GM18907 (cell line): ENCODE data around the gene PGGT1B.

Source experiments
- ATAC-seq: cut with Tn5 transposase; IDR thresholded peaks from one replicate; pipeline ENCODE4 v1.9.1; 2021; ENCODE audit warnings: mild to moderate bottlenecking, moderate library complexity; ENCODE audit not compliant: unreplicated experiment

Gene PGGT1B

DNA sequence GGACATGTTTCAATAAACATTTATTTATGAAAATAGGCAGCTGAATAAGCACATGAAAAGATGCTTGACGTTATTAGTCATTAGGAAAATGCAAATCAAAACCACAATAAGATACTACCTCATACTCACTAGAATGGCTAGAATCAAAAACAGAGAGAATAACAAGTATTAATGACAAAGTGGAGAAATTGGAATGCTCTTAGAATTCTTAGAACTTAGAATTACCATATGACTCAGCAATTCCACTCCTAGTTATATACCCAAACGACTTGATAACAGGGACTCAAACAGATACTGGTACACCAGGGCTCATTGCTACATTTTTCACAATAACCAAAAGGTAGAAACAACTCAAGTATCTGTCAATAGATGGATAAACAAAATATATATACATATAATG is 77.9 kb downstream of the PGGT1B start:
- ATAC-seq, result no peak

DNA sequence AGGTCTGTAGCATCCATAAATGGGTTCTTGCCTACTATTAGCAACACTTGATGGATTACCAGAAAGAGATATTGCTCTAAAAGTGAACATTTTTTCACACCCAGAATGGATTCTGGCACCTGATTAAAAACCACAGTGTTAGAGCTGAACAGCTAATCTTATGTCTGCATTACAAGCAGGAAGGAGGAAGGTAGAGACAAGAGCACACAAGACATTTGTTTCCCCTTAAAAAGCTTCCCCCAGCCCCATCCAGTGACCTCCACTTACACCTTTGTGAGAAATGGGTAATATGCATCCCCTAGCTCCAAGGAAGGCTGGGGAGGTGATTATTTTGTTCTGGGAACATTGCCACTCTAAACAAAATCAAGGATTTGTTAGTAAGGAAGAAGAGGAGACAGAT is 80.9 kb downstream of the PGGT1B start:
- no peak for ATAC-seq

DNA sequence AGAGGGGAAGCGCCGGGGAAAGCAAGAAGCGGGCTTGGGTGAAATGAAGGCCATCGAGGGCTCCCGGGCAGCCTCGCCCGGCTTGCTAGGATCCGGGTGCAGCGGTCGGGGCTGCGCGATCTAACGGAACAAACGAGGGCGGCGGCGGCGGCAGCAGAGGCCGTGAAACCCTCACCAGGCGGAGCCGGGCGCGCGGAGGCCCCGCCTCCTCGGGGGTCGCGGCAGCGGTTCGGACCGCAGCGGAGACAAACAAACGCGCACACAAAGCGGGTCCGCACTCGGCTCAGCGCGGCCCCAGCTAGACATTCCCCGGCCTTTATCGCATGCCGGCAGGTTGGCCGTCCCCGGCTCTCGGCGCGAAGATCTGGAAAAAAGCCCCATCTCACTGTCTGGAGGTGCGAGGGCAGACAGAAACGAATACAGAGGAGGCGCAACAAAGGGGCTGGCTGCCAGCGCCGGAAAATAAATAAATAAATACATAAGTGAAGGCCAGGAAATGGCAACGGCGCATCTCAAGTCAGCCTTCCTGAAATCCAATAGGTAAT is 82.4 kb downstream of the PGGT1B start:
- peak; percentile 80 for ATAC-seq

DNA sequence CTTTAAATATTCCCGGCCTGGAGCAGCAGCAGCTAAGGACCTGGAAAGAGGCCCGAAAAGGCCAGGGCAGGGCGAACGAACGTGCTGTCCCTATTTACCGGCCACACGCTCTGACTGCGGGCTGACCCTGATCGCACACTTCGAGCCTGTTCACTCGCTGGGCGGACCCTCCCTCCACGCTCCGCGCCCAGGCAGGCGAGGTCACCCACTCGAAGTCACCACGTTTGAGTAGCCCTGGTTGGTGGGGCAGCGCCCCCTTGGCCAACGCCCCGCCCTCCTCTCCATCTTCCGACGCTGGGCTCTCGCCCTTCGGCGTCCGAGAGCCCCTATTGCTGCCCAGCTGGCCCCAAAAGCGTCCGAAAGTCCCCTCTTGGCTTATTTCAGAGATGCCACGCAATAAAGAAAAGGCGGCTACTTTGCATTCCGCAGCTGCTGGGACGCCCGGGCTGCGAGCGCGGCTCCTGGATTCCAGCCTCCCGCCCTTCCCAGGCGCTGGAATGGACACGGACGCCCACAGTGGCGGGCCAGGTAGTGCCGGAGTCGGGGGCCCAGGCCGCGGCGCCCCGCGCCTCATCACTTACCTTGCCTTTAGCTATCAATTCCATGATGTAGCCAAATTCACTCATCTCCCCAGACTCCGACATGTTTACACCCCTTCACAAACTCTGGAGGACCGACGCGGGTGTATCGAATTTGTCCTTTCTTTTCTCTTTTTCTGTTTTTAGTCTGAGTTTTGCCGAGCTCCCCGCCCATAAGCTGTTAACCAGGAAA is 83.1 kb downstream of the PGGT1B start:
- ATAC-seq, result peak; percentile 36

DNA sequence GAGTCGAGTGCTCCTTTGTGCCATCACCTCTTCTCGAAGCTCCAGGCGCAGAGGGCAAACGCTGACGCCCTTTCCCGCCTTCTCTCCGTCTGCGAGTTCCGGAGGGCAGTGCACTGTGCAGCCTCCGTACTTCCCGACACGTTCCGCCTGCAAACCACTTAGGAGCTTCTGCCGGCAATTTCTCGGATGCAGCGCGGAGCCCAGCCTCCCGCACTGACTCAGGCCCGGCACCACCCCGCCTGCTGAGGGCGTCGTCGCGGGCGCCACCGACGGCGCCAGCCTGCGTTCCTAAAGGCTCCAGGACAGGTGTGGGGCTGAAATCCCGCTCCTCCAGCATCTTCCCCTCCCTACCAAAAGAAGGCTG is 83.7 kb downstream of the PGGT1B start:
- no peak for ATAC-seq

DNA sequence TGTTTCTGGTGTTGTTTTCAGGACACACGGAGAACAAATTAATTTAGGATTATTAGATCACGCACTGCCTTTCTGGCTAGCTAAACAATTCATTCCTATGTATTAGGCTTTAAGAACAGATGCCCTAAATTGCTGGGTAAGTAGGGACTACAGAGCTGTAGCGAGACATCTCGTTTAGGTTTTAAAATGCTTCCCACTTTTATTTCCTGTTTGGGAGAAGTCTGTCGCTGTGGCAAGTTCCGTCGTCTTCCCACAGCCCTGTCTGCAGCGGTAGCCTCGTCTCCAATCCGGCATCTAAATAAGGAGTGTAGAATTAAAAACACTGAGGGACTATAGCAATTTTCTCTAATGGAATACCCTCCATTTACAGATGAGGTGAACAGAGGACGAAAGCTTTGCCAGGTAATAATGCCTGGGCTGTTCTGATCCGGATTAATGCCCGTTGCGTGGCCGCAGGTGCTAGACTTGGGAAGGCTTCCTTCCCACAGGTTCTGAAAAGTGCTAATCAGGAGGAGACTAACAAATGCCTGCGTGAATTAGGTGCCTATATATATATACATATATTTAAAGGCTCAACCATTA is 91.7 kb downstream of the PGGT1B start:
- no peak for ATAC-seq

DNA sequence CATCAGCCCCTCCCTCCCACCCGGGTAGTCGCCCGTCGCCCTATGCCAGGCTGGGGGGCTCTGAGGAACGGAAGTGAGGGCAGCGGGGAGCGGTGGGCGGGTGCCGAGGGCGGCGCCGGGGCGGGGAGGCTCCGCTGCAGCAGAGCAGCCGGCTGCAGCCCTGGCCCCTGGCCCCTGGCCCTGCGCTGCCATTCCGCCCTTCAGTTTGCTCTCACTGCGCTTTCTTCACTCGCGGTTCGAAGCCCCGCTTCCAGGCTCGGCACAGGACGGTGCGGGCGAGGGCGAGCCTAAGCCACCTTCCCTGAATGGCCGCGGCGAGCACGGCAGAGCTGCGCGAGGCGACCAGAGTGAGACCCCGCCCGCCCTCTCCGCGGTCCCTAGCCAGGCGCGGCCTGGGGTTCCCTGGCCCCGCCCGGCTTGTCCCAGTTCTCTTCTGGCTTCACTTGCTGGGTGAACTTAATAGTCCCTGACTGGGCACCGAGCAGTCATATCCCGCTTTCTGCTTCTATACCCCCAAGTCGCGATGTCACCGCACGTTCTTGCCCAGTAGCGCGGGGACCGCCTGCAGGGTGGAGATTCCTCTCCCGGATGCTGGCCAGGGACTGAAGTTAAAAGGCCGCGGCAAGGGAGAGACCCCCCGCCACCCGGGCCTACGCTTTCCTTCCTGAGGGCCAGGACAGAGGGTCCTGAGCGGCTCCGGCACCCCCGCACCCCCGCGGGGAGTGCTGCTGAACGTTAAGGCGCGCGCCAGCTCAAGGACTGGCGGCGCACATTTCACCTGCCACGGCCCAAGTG is 92.3 kb downstream of the PGGT1B start:
- ATAC-seq, result peak; percentile 60

DNA sequence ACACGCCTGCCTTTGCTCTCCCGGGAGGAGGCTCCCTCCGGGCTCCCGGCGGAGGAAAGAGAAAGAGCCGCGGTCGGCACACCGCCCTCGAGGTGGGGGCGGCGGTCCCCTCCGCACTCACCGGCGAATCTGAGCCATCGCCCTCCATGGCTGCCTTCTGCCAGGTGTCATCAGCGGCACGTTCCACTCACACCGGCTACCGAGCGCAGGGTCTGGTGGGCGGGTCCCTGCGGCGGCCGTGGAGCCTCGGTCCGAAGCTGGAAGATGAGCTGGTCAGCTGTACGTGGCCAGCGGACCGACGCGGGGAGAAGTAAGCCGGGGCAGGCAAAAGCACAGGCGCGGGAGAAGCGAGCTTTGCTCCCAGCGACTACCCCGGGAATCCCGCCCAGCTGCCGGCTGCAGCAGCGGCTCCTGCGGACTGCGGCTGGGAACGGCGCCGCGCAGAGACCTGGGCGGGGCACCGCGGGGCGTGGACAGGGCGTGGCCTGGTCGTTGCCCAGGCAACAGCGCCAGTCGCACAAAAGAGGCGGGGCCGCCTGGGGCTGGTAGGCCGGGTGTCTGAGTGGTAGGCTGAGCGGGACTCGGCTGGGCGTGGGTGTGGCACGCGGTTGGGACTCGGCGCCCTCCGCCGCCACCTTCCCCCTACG is 93.1 kb downstream of the PGGT1B start, which contains the start of gene TRIM36:
Gene TRIM36, minus strand, starts transcription at position 422 of the 647 bp plus-strand sequence. Its CDS starts 274 bp downstream, at position 148.
- ATAC-seq, result peak; percentile 99

DNA sequence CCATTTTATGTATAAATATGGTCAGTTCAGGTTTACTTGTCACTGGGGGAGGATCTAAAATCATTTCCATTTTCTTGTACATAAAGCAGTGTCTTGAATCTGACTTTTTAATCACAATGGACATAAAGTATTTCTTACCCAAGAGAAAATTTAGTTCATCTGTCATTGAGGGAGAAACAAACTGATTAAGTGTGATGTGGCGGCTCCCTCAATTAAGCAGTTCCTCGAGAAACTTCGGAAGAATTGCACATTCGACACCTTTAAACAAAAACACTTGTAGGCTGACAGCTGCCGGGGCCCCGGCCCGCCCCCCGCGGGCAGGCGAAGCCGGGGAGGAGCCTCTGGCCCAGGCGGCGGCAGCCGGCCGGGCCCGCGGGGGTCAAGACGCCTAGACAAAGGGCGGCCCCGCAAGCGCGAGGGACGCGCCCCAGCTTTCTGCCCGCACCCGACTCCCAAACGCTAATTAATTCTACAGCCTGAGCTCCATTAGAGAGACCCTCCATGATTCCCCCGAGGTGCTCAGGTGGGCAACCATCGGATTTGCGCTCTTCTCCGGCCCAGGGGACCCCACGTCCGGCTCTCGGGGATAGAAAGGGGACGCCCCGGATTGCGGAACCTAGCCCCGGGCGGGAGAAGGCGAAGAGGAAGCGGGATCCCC is 93.7 kb downstream of the PGGT1B start:
- peak; percentile 20 for ATAC-seq

DNA sequence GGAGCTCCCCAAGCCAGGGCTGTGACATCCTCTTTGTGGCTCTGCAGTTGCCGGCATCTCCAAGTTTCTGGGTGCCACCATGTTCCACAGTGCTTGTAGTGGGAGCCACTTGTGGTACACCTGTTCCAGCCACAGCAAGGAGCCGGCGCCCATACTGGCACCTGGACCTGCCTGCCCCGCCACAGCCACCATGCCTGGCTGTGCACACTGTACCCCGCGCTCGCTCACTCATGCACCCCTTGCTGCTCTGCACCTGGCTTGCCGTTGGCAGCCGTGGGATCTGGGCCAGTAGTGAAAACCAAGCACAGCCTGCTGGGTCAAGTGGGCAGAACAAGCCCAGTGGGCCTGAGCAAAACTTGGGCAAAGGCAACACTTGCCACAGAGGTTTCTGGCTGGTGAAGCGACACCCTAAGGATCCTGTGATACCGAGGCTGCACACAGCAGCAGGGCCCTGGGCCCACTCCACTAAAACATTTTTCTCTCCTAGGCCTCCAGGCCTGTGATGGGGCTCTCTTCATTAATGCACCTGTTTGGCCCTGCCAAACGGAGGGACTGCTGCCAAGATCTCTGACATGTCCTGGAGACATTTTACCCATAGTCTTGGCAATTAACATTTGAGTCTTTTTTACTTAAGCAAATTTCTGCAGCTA is 95.8 kb downstream of the PGGT1B start:
- ATAC-seq, result no peak

DNA sequence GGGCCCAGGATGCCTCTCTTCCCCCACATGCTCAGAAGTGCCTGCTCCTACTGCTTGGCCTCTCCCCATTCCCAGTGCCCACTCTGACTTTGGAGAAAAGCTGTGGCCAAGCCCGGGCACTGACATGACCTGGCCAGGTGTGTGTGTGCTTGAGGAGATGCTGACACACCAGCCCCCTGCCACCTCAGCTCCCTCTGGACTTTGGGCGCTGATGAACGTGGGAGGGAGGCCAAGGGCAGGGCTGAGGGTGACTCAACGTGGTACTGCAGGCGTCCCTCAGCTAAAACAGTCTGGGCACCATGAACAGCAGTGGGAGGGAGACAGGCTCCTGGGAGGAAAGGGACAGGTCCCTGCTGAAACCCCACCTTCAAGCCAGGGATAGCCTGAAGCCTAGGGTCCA is 96.9 kb downstream of the PGGT1B start:
- no peak for ATAC-seq

DNA sequence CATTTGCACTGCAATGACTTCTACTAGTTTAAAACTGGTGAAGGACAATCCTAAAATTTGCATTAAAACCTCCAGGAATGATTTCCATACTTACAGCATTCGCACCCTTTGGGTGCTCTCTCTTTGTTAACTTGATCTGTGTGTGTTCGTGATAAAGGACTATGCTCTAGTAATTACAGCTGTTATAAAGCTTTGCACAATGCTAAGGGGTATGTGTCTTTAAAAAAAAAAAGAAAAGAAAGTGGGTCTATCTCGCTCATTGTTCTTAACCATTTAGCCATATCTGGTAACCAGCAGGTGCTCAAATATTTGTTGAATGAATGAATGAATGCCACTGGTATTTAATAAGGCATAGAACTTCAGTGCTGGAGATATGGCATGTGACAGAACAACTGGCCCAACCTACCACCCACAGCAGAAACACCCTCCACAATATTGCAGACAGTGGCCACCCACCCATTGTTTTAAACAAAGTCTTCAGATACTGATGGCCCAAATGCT is 101.7 kb downstream of the PGGT1B start:
- ATAC-seq, result no peak
